ACHN (cell line): ENCODE measurements around the gene IQCH.

Source experiments
- DNase-seq: peaks from one replicate; pipeline ENCODE4 v3.0.0-alpha.2; 2015
- in situ Hi-C: cut with HindIII; loops from 2 replicates; pipeline ENCODE4 v1.10.0; 2017; ENCODE audit warnings: low sequenced_read_pairs, low pct_ligation_motif_present, low pct_unique_long_range_greater_than_20kb

The IQCH gene

DNA sequence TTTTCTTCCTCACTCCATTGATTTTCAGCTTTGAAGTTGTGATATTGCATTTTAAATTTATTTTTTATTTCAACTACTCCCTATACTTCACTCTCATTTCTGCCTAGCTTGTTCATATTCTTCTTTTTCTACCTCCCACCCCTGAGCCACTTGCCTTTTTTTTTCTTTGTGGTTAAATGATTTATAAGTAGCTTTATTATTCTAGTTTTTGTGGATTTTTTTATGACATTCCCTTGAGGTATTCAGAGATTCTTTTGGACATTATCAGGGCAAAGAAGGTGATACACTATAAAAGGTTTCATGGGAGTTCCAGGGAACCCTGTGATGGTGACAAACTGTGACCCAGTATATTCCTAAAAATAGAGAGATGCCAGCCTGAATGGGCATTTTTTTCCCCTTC, 269.6 kb downstream of the IQCH start:
- in situ Hi-C loops = no loop called here
- no peak for DNase-seq

GRCh38 chr15:67528513-67528912, 273.9 kb downstream of the IQCH start:
- in situ Hi-C loops = no loop called here
- no peak for DNase-seq

DNA sequence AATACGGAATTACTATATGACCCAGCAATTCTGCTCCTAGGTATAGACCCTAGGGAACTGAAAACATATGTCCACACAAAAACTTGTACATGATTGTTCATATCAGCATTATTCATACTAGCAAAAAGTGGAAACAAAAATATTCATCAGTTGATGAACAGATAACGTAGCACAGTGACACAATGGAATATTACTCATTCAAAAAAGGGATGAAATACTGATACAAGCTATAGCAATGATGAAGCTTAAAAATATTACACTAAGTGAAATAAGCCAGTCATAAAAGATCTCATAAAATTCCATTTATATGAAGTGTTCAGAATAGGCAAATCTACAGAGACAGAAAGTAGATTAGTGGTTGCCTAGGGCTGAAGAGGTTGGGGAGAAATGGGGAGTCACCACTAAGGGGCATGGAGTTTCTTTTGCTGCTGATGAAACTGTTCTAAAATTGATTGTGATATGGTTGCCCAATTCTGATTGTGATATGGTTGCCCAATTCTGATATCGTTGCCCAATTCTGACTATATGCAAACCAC, 276.9 kb downstream of the IQCH start:
- in situ Hi-C loops = no loop called here
- DNase-seq = no peak

DNA sequence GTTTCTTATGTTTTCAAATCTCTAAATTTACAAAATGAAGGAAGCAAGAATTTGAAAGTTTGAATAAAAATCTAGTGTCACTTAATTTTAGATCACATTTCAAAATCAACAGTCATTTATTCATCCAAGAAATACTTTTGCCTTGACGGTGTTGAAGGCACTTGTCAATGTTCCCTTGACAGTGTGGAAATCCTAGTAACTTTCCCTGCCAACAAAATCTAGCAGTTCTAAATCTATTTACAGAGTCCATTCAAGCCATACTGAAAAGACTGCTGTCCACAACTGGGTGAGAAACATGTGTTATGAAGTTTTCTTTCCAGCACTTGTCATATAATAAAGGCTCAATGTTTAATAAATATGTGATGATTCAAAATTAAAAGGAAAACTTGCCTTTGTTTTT, 279.3 kb downstream of the IQCH start:
- in situ Hi-C loops = no loop called here
- DNase-seq = no peak

GRCh38 chr15:67534360-67534759, 279.8 kb downstream of the IQCH start:
- DNase-seq = no peak
- in situ Hi-C loops = no loop called here

DNA sequence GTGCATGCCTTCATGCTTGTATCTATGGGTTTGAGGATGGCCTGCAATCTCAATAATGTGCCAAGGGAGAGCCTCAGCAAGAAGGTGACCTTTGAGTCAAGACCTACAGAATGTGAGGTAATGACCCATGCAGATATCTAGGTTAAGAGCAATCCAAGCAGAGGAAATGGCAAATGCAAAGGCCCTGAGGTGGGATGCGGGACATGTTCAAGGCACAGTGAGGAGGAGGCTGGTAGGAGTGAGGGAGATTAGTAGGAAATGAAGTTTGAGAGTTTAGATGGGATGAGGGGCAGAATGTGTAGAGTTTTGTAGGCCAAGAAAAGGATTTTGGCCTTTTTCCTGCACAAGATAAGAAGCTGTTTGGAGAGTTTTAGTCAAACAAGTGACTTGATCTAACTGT, 283.2 kb downstream of the IQCH start:
- in situ Hi-C loops = no loop called here
- DNase-seq = no peak

GRCh38 chr15:67542420-67543347, 288.1 kb downstream of the IQCH start, which contains the start of gene MAP2K5:
Gene MAP2K5, plus strand, starts transcription at chr15:67542703. Its CDS starts 633 bp downstream, at chr15:67543336.
- DNase-seq = peak; percentile 65
- in situ Hi-C loops = no loop called here

- DNase-seq = no peak
- in situ Hi-C loops = no loop called here
Measured at GRCh38 chr15:67543348-67543718, 288.7 kb downstream of the IQCH start.

- DNase-seq = no peak
- in situ Hi-C loops = no loop called here
Measured at GRCh38 chr15:67544475-67544874, 289.9 kb downstream of the IQCH start.

DNA sequence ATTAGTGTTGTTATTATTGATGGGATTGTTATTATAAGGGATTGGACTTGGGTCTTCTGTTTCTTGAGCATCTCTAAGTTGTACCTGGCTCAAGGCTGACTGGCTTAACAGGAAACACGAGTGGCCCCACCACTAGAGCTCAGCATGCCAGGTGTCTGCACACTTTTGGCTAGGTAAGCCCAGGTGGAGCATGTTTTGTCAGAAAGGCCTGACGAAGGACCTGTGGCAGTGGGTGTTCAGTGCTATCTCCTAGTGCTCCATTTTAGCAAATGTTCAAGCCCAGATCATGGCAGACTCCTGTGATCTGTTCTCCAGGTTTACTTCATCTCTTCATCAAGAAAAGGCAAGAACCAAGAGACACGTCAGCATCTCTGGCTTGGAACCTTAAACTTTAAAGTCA, 291.3 kb downstream of the IQCH start:
- DNase-seq = no peak
- in situ Hi-C loops = no loop called here

GRCh38 chr15:67547064-67547463, 292.5 kb downstream of the IQCH start:
- in situ Hi-C loops = no loop called here
- no peak for DNase-seq

GRCh38 chr15:67547836-67548235, 293.2 kb downstream of the IQCH start:
- DNase-seq = no peak
- in situ Hi-C loops = no loop called here

DNA sequence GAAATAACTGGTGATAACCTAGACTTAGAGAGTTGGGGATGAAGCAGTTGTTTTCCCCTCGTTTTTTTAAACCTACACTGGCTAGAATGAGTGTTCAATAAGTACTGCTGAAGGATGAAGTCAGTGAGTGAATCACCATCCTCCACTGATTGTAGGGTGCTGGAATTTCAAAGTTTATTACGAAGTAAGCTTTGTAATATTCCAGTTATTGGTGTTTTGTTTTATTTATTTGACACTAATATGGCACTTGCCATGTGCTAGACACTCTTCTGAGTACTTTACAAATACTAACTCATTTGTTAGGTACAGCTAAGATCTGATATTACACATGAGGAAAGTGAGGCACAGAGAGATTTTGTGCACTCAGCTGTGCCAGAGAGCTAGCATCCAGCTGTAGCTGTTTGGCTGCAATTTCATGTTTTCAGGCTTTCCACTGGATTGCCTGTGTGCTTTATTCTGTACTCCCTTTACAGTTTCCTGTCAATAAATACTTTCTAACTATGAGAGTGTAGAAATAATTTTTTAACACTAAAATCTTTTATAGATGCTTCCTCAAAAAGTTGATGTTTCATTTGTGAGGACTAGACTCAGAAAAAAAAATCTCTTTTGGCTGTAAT, 293.8 kb downstream of the IQCH start:
- DNase-seq = peak; percentile 35
- in situ Hi-C loops = no loop called here

DNA sequence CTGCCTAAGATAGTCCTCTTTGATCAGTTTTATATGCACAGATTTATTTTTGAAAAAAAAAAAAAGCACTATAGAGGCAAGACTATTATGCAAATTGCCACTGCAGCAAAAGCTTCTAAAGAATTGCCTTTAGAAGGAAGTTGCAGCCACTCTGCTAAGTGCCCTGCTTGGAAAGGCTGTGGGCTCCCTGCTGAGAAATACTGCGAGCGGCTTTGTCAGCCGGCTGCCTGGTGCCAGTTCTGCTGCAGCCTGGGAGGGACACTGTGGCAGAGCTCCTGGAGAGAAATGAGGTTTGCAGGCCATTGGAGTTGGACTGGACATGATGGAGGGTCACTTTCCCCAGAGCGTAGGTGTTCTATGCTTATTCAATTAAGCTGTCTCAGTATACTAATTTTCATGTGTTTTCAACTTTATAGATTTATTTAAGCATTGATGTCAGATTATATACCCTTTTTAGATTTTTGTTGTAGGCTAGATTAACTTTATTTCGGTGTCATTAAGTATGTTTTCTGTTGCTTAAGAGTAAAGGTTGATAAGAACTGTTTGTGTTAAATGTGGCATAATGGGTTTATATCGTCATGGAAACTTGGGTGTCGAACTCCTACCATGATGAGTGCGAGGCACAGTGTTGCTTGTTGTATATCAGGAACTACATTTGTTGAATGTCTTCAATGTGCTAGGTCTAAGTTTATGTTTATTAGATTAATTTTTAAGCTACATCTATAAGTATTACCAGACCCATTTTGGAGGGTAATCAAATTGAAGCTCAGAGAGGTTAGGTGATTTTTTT, 294.5 kb downstream of the IQCH start:
- in situ Hi-C loops = no loop called here
- no peak for DNase-seq

GRCh38 chr15:67549736-67550135, 295.1 kb downstream of the IQCH start:
- DNase-seq = no peak
- in situ Hi-C loops = no loop called here

GRCh38 chr15:67550522-67550921, 295.9 kb downstream of the IQCH start:
- in situ Hi-C loops = no loop called here
- no peak for DNase-seq

DNA sequence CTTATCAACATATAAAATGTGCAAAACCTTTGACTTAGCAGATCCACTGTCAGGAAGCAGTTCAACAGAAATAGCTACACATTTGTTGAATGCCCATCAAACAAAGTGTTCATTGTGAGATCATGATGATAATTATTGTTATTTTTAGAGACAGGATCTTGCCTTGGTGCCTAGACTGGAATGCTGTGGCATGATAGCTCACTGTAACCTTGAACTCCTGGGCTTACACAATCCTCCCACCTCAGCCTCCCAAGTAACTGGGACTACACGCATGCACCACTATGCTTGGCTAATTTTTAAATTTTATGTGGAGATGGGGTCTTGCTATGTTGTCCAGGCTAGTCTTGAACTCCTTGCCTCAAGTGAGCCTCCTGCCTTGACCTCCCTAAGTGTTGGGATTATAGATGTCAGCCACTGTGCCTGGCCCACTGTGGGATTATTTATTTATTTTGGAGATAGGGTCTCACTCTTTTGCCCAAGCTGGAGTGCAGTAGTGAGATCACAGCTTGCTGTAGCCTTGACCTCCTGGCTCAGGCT, 296.7 kb downstream of the IQCH start:
- in situ Hi-C loops = no loop called here
- DNase-seq = no peak
